H9 (cell line): ENCODE results near the gene NMRAL1. TPM values are rescaled to one million over a fixed set of nuclear protein-coding genes. Genes with fewer than 3 reads are reported as not detected.

Experiments used
- DNase-seq: peaks from one replicate; pipeline ENCODE4 v3.0.0-alpha.2; 2017
- H2AFZ ChIP-seq: one replicate; pipeline ENCODE4 v1.6.1; 2013; ENCODE audit warnings: mild to moderate bottlenecking, low read length, control low read depth, moderate library complexity
- H2AK5ac ChIP-seq: 2 replicates; pipeline ENCODE4 v1.6.1; 2013; ENCODE audit warnings: low read length, control low read depth, mixed read lengths; ENCODE audit not compliant: insufficient read length
- H2BK120ac ChIP-seq: one replicate; pipeline ENCODE4 v1.6.1; 2013; ENCODE audit warnings: low read depth, mild to moderate bottlenecking, low read length, control low read depth, inconsistent platforms; ENCODE audit not compliant: poor library complexity, severe bottlenecking
- H2BK12ac ChIP-seq: 2 replicates; pipeline ENCODE4 v1.6.1; 2013; ENCODE audit warnings: low read length, control low read depth, mixed read lengths, low read depth; ENCODE audit not compliant: insufficient read length
- H2BK15ac ChIP-seq: 2 replicates; pipeline ENCODE4 v1.6.1; 2013; ENCODE audit warnings: low read depth, low read length, control low read depth
- H2BK20ac ChIP-seq: one replicate; pipeline ENCODE4 v1.6.1; 2013; ENCODE audit warnings: low read depth, mild to moderate bottlenecking, low read length, control low read depth, inconsistent platforms; ENCODE audit not compliant: poor library complexity, severe bottlenecking
- H2BK5ac ChIP-seq: 2 replicates; pipeline ENCODE4 v1.6.1; 2013; ENCODE audit warnings: low read length, control low read depth, mixed read lengths; ENCODE audit not compliant: insufficient read length
- H3K14ac ChIP-seq: 2 replicates; pipeline ENCODE4 v1.6.1; 2013; ENCODE audit warnings: low read length, control low read depth; ENCODE audit not compliant: insufficient read depth
- H3K18ac ChIP-seq: 2 replicates; pipeline ENCODE4 v1.6.1; 2013; ENCODE audit warnings: low read depth, mild to moderate bottlenecking, mixed read lengths, low read length, control low read depth; ENCODE audit not compliant: insufficient read length
- H3K23ac ChIP-seq: 2 replicates; pipeline ENCODE4 v1.6.1; 2013; ENCODE audit warnings: low read length, control low read depth, mixed read lengths, low read depth; ENCODE audit not compliant: insufficient read length
- H3K23me2 ChIP-seq: 2 replicates; pipeline ENCODE4 v1.6.1; 2013; ENCODE audit warnings: low read depth, mild to moderate bottlenecking, mixed read lengths, low read length, control low read depth; ENCODE audit not compliant: insufficient read length, poor library complexity, severe bottlenecking
- H3K27ac ChIP-seq: 2 replicates; pipeline ENCODE4 v1.5.1; 2013; ENCODE audit warnings: low read length, control low read depth, mixed read lengths, low read depth; ENCODE audit not compliant: insufficient read length
- H3K27me3 ChIP-seq: 2 replicates; pipeline ENCODE4 v1.6.1; 2013; ENCODE audit warnings: low read length, control low read depth, inconsistent platforms; ENCODE audit not compliant: insufficient read depth
- H3K4ac ChIP-seq: 2 replicates; pipeline ENCODE4 v1.6.1; 2013; ENCODE audit warnings: low read depth, mild to moderate bottlenecking, control low read depth, inconsistent platforms, low read length, moderate library complexity
- H3K4me1 ChIP-seq: 2 replicates; pipeline ENCODE4 v1.6.1; 2013; ENCODE audit warnings: low read length, control low read depth, inconsistent platforms; ENCODE audit not compliant: insufficient read depth
- H3K4me2 ChIP-seq: 2 replicates; pipeline ENCODE4 v1.6.1; 2013; ENCODE audit warnings: low read length, control low read depth, mixed read lengths; ENCODE audit not compliant: insufficient read length, insufficient read depth
- H3K56ac ChIP-seq: 2 replicates; pipeline ENCODE4 v1.6.1; 2013; ENCODE audit warnings: low read depth, mild to moderate bottlenecking, mixed read lengths, low read length, control low read depth; ENCODE audit not compliant: insufficient read length
- H3K79me1 ChIP-seq: 2 replicates; pipeline ENCODE4 v1.6.1; 2013; ENCODE audit warnings: low read depth, mild to moderate bottlenecking, moderate library complexity, low read length, control low read depth, inconsistent platforms; ENCODE audit not compliant: insufficient read depth, poor library complexity, severe bottlenecking
- H3K79me2 ChIP-seq: 2 replicates; pipeline ENCODE4 v1.6.1; 2013; ENCODE audit warnings: low read length, control low read depth, inconsistent platforms; ENCODE audit not compliant: insufficient read depth
- H3K9ac ChIP-seq: 2 replicates; pipeline ENCODE4 v1.6.1; 2013; ENCODE audit warnings: low read length, control low read depth, mixed read lengths; ENCODE audit not compliant: insufficient read length; ENCODE audit errors: extremely low read depth
- H3K9me3 ChIP-seq: one replicate; pipeline ENCODE4 v1.6.1; 2013; ENCODE audit warnings: low read depth, low read length, inconsistent platforms; ENCODE audit not compliant: control insufficient read depth
- H3T11ph ChIP-seq: one replicate; pipeline ENCODE4 v1.6.1; 2013; ENCODE audit warnings: mild to moderate bottlenecking, low read length, control low read depth, inconsistent platforms
- H4K20me1 ChIP-seq: one replicate; pipeline ENCODE4 v1.6.1; 2013; ENCODE audit not compliant: control insufficient read depth, insufficient read length, insufficient read depth
- H4K5ac ChIP-seq: 2 replicates; pipeline ENCODE4 v1.6.1; 2013; ENCODE audit warnings: low read depth, mild to moderate bottlenecking, mixed read lengths, low read length, control low read depth; ENCODE audit not compliant: insufficient read length
- H4K8ac ChIP-seq: replicated peaks from 2 replicates; pipeline ENCODE4 v1.6.1; 2013; ENCODE audit warnings: low read length, control low read depth, mixed read lengths, low read depth; ENCODE audit not compliant: insufficient read length
- H4K91ac ChIP-seq: 2 replicates; pipeline ENCODE4 v1.6.1; 2013; ENCODE audit warnings: low read depth, mild to moderate bottlenecking, moderate library complexity, mixed read lengths, low read length, control low read depth; ENCODE audit not compliant: insufficient read length
- H3K27ac Mint-ChIP-seq, 3 experiments: 2 replicates in 2 of 3; 3 replicates in 1 of 3; pipeline ENCODE4 v1.8.0; 2020 to 2021; ENCODE audit warnings: mixed read lengths in 3 of 3, mild to moderate bottlenecking in 1 of 3, moderate library complexity in 1 of 3
- H3K27me3 Mint-ChIP-seq: 2 replicates; pipeline ENCODE4 v1.8.0; 2021; ENCODE audit warnings: low read depth, mild to moderate bottlenecking, moderate library complexity, mixed read lengths
- H3K36me3 Mint-ChIP-seq, 3 experiments: 2 replicates in 2 of 3; 3 replicates in 1 of 3; pipeline ENCODE4 v1.8.0; 2020 to 2021; ENCODE audit warnings: low read depth in 3 of 3, mixed read lengths in 3 of 3; ENCODE audit not compliant: insufficient read depth in 1 of 3
- H3K4me1 Mint-ChIP-seq, 2 experiments: 2 replicates each; pipeline ENCODE4 v1.8.0; 2020; ENCODE audit warnings: mixed read lengths in 2 of 2
- H3K4me3 Mint-ChIP-seq, 2 experiments: 2 replicates in 1 of 2; 3 replicates in 1 of 2; pipeline ENCODE4 v1.8.0; 2020 to 2021; ENCODE audit warnings: mild to moderate bottlenecking in 2 of 2, mixed read lengths in 2 of 2, moderate library complexity in 1 of 2
- H3K9me3 Mint-ChIP-seq, 2 experiments: 2 replicates in 1 of 2; 3 replicates in 1 of 2; pipeline ENCODE4 v1.8.0; 2020; ENCODE audit warnings: mild to moderate bottlenecking in 2 of 2, mixed read lengths in 2 of 2, moderate library complexity in 1 of 2
- WGBS: extraction: QIAGEN DNeasy Blood & Tissue Kit; methylation state at CpG from one replicate; pipeline ENCODE4 v1.1.7; 2013; ENCODE audit warnings: missing lambda C conversion rate, low lambda C conversion rate, mixed read lengths; ENCODE audit not compliant: insufficient read length; ENCODE audit errors: extremely low coverage; 5-methylcytosine and 5-hydroxymethylcytosine counted together
- total RNA-seq: library from RNA; stranded (reverse); gene quantifications from 2 replicates; pipeline ENCODE4 v1.2.1, GENCODE V29; 2021
- TF ChIP-seq, protein P1 (sequence below): fragments of 200-600 bp; sonication (generic); conservative IDR thresholded peaks from 3 replicates; pipeline ENCODE4 v1.8.0; 2021; ENCODE audit warnings: antibody characterized with exemption, mild to moderate bottlenecking

Gene NMRAL1
- total RNA-seq, 1 experiment from 2014 or later = 78.9 TPM

DNA sequence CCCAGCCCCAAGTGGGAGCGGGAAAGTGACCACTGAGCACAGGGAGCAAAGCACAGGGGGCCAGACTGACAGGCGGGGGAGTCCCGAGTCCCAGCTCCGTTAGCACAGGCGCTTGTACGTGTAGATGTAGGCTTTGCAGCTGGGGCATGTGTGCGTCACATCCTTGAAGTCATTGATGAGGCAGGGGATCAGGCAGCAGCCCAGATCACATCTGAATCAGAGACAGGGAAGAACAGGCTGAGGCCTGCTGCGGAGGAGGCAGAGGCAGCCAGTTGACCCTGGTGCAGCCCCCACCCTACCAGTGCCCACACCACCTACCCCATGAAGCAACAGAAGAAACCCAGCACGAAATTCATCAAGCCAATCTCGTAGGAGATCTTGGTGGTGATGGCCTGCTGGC, 38.0 kb upstream of the NMRAL1 start:
- no peak overlapping the region for H3K9ac ChIP-seq
- H4K20me1 ChIP-seq = no peaks in the 10 kb centered on the region
- DNase-seq = no peak
- no peak overlapping the region for H3K27ac ChIP-seq
- Mint-ChIP-seq H3K4me1 (peaks cover 4 to 11% of the 10 kb centered on the region in 2 experiments; a peak in 3 of 4 replicates), H3K36me3 (peaks cover 16 to 41% (median 41%) of the 10 kb centered on the region in 3 experiments; a peak in 6 of 7 replicates), H3K27me3 (no peaks in the 10 kb centered on the region; the same call in 1 of the 2 replicates), H3K4me3 (no peak overlapping the region), H3K27ac (peak overlapping the region; percentile 16 to 83 (median 78); a peak in 4 of 7 replicates), H3K9me3 (no peaks in the 10 kb centered on the region)
- H3K56ac ChIP-seq = no peak overlapping the region
- no peaks in the 10 kb centered on the region for H3K79me2 ChIP-seq
- H3K23me2 ChIP-seq = no peaks in the 10 kb centered on the region
- H3K27me3 ChIP-seq = no peaks in the 10 kb centered on the region
- H3K23ac ChIP-seq = no peak overlapping the region
- no peak overlapping the region for H3K4ac ChIP-seq
- H3K79me1 ChIP-seq = no peaks in the 10 kb centered on the region
- H3K4me2 ChIP-seq = no peak overlapping the region
- no peak overlapping the region for H4K91ac ChIP-seq
- WGBS = no CpG with 5 or more reads among the region's 10 CpGs
- no peak overlapping the region for H3K18ac ChIP-seq
- H3K14ac ChIP-seq = no peak overlapping the region
- no peak overlapping the region for H2BK5ac ChIP-seq
- TF ChIP-seq, protein P1, sequence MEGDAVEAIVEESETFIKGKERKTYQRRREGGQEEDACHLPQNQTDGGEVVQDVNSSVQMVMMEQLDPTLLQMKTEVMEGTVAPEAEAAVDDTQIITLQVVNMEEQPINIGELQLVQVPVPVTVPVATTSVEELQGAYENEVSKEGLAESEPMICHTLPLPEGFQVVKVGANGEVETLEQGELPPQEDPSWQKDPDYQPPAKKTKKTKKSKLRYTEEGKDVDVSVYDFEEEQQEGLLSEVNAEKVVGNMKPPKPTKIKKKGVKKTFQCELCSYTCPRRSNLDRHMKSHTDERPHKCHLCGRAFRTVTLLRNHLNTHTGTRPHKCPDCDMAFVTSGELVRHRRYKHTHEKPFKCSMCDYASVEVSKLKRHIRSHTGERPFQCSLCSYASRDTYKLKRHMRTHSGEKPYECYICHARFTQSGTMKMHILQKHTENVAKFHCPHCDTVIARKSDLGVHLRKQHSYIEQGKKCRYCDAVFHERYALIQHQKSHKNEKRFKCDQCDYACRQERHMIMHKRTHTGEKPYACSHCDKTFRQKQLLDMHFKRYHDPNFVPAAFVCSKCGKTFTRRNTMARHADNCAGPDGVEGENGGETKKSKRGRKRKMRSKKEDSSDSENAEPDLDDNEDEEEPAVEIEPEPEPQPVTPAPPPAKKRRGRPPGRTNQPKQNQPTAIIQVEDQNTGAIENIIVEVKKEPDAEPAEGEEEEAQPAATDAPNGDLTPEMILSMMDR = no peak
- no peaks in the 10 kb centered on the region for H3K9me3 ChIP-seq
- H2AFZ ChIP-seq = no peak overlapping the region
- H3K4me1 ChIP-seq = no peaks in the 10 kb centered on the region
- H2BK20ac ChIP-seq = no peak overlapping the region
- no peak overlapping the region for H4K5ac ChIP-seq
- H2BK120ac ChIP-seq = no peak overlapping the region
- no peak overlapping the region for H4K8ac ChIP-seq
- no peak overlapping the region for H2AK5ac ChIP-seq
- no peak overlapping the region for H2BK12ac ChIP-seq
- no peak overlapping the region for H3T11ph ChIP-seq
- no peak overlapping the region for H2BK15ac ChIP-seq
